ENCODE data around the gene PDZD2.

GRCh38 chr5:31935496-31936369, 296.8 kb downstream of the PDZD2 start:
- TF ChIP-seq CTCF (IDR thresholded peaks at IDR 0.05) = no peak
- peak in 1 of 4 donors; percentile 48 for TF ChIP-seq POLR2A (IDR thresholded peaks at IDR 0.05)
